GM12878 (cell line): ENCODE measurements around the gene SUPT4H1. TPM values are rescaled to one million over a fixed set of nuclear protein-coding genes. Genes with fewer than 3 reads are reported as not detected.

Experiments used
- ATAC-seq: fragments of 200-7000 bp; cut with Tn5 transposase; 3 replicates; pipeline ENCODE4 v1.9.1; 2020; ENCODE audit warnings: mild to moderate bottlenecking, moderate library complexity
- BruUV-seq: library from RNA; stranded (reverse); fragments of 400-500 nt; replicated peaks from 2 replicates; lab custom pipeline; 2021; lab: Mats Ljungman, UMichigan
- CTCF ChIA-PET: fragments of 300-600 bp; sonication (Branson Sonifier 250); formaldehyde crosslinking; extraction: SDS; loops from one replicate; lab custom pipeline; 2021; ENCODE audit warnings: inconsistent platforms; lab: Yijun Ruan, JAX
- POLR2A ChIA-PET: fragments of 350-600 bp; formaldehyde crosslinking; extraction: SDS; loops from one replicate; lab custom pipeline; 2021; ENCODE audit warnings: inconsistent platforms; lab: Charles Lee
- RAD21 ChIA-PET: fragments of 300-600 bp; sonication (Branson Sonifier 250); formaldehyde crosslinking; loops from one replicate; lab custom pipeline; 2023; ENCODE audit warnings: antibody characterized with exemption; ENCODE audit not compliant: unreplicated experiment; lab: Charles Lee
- SMC1A ChIA-PET: fragments of 300-600 bp; sonication (Branson Sonifier 250); formaldehyde crosslinking; loops from one replicate; lab custom pipeline; 2023; ENCODE audit not compliant: unreplicated experiment, uncharacterized antibody; lab: Charles Lee
- DNase-seq: peaks from one replicate; pipeline ENCODE4 v3.0.0-alpha.2; 2011; ENCODE audit warnings: low read depth, low spot score
- FAIRE-seq: peaks from 3 replicates; lab custom pipeline; 2011; peaks lifted over from hg19 to GRCh38; lab: Jason Lieb, UNC
- H2AFZ ChIP-seq: 2 replicates; pipeline ENCODE4 v1.6.0; 2011; ENCODE audit warnings: low read depth, low read length, control low read depth; ENCODE audit not compliant: control insufficient read depth
- H3K27ac ChIP-seq: 2 replicates; pipeline ENCODE4 v1.5.1; 2011; ENCODE audit warnings: control low read depth; ENCODE audit not compliant: control insufficient read depth, insufficient read depth
- H3K27me3 ChIP-seq, 2 experiments: replicated peaks in 1 of 2; 2 replicates each; pipeline versions ENCODE4 v1.6.0 to v1.6.1; 2011; ENCODE audit warnings: low read length in 1 of 2; ENCODE audit not compliant: control insufficient read depth in 2 of 2, insufficient read depth in 2 of 2
- H3K36me3 ChIP-seq, 2 experiments: 2 replicates each; pipeline ENCODE4 v1.5.1; 2011; ENCODE audit warnings: low read length in 1 of 2; ENCODE audit not compliant: control insufficient read depth in 2 of 2, insufficient read depth in 2 of 2
- H3K4me1 ChIP-seq: 2 replicates; pipeline ENCODE4 v1.6.1; 2011; ENCODE audit warnings: mild to moderate bottlenecking, low read length, moderate library complexity, mixed read lengths; ENCODE audit not compliant: control insufficient read depth, insufficient read depth
- H3K4me2 ChIP-seq: 2 replicates; pipeline ENCODE4 v1.6.0; 2011; ENCODE audit warnings: control low read depth; ENCODE audit not compliant: control insufficient read depth, insufficient read depth
- H3K4me3 ChIP-seq: fragments of 200-600 bp; sonication (generic); 2 replicates; pipeline ENCODE4 v1.5.1; 2016
- H3K79me2 ChIP-seq: 2 replicates; pipeline ENCODE4 v1.6.0; 2011; ENCODE audit warnings: low read length; ENCODE audit not compliant: control insufficient read depth, insufficient read depth
- H3K9ac ChIP-seq: 2 replicates; pipeline ENCODE4 v1.8.0; 2011; ENCODE audit warnings: low read length, control low read depth, mixed read lengths; ENCODE audit not compliant: control insufficient read depth, insufficient read depth
- H3K9me3 ChIP-seq: replicated peaks from 3 replicates; pipeline ENCODE4 v1.5.1; 2011; ENCODE audit warnings: mild to moderate bottlenecking, low read length; ENCODE audit not compliant: control insufficient read depth, insufficient read depth
- H4K20me1 ChIP-seq: 2 replicates; pipeline ENCODE4 v1.6.0; 2011; ENCODE audit not compliant: control insufficient read depth, insufficient read depth
- BMI1 ChIP-seq: fragments of 450-650 bp; IDR thresholded peaks from 2 replicates; pipeline ENCODE4 v1.6.1; 2016; ENCODE audit warnings: mild to moderate bottlenecking, moderate library complexity, borderline replicate concordance
- FOXK2 ChIP-seq: fragments of 450-650 bp; IDR thresholded peaks from 2 replicates; pipeline ENCODE4 v1.6.1; 2017; ENCODE audit warnings: mild to moderate bottlenecking, moderate library complexity
- GATAD2B ChIP-seq: fragments of 450-650 bp; conservative IDR thresholded peaks from 2 replicates; pipeline ENCODE4 v1.6.1; 2017; ENCODE audit warnings: low read depth, mild to moderate bottlenecking, moderate library complexity
- LARP7 ChIP-seq: fragments of 450-650 bp; IDR thresholded peaks from 2 replicates; pipeline ENCODE4 v1.6.1; 2017; ENCODE audit warnings: mild to moderate bottlenecking
- PRDM15 ChIP-seq: fragments of 450-650 bp; formaldehyde crosslinking; IDR thresholded peaks from 2 replicates; pipeline ENCODE4 v1.4.0; 2020; ENCODE audit warnings: mild to moderate bottlenecking, moderate library complexity
- RELB ChIP-seq: fragments of 450-650 bp; IDR thresholded peaks from 2 replicates; pipeline ENCODE4 v1.6.1; 2017; ENCODE audit warnings: low read depth, mild to moderate bottlenecking, moderate library complexity
- ZBTB11 ChIP-seq: fragments of 450-650 bp; formaldehyde crosslinking; IDR thresholded peaks from 2 replicates; pipeline ENCODE4 v1.5.0; 2022; ENCODE audit warnings: mild to moderate bottlenecking, missing genetic modification characterization
- WGBS: methylation state at CpG from one replicate; pipeline ENCODE4 v1.1.6; 2016; ENCODE audit warnings: low lambda C conversion rate; ENCODE audit not compliant: insufficient replicate concordance, insufficient coverage; ENCODE audit errors: missing lambda C conversion rate; 5-methylcytosine and 5-hydroxymethylcytosine counted together
- in situ Hi-C: fragments of 300-500 bp; cut with MboI; formaldehyde crosslinking; loops from 9 replicates; pipeline ENCODE4 v1.14.3; 2018; ENCODE audit warnings: mixed read lengths
- intact Hi-C: fragments of 100-400 bp; cut with micrococcal nuclease; formaldehyde crosslinking; loops from one replicate; pipeline ENCODE4 v1.14.2; 2022; ENCODE audit not compliant: unreplicated experiment
- polyA plus RNA-seq, 11 experiments: library from polyadenylated mRNA; depleted of rRNA in 4 of 11; unstranded in 6 of 11; stranded (reverse) in 5 of 11; fragments of >200 nt; fragmentation: Nextera tagmentation in 4 of 11; fragmentation: Illumina TruSeq in 1 of 11; extraction: Ambion mirVana in 4 of 11; extraction: Trizol in 1 of 11; gene quantifications; 1 replicate in 1 of 11; 2 replicates in 10 of 11; pipeline versions ENCODE4 v1.2.1 to v1.2.3, GENCODE V29; 2011 to 2016; ENCODE audit warnings: inconsistent platforms in 2 of 11, missing spikeins in 2 of 11, low read depth in 1 of 11
- total RNA-seq, 4 experiments: library from RNA; depleted of rRNA in 3 of 4; stranded (reverse); fragments of >200 nt in 3 of 4; fragmentation: Illumina TruSeq in 1 of 4; extraction: Trizol in 1 of 4; gene quantifications; 2 replicates each; pipeline versions ENCODE4 v1.2.1 to v1.2.3, GENCODE V29; 2013 to 2021

The SUPT4H1 gene
- total and polyA plus RNA-seq, 10 of the 15 experiments (the other 5 are each of a cell fraction or from before 2014, with no cell fraction given), result 83.8 to 293 (median 128) TPM

GRCh38 chr17:58328195-58329034 is 23.6 kb downstream of the SUPT4H1 start, which contains the start of gene TSPOAP1:
TSS of gene TSPOAP1 (minus strand) at chr17:58328795. CDS start at chr17:58327920, 875 bp downstream.
- ATAC-seq (peak; percentile 22), FAIRE-seq (peak; percentile 54), DNase-seq (peak; percentile 95)
- ChIA-PET CTCF (interaction anchor here (0.8 to 4.0 kb wide), 9 partner anchors 9 to 88 kb away, joined by 3 to 51 read pairs (median 6); partner anchors contain the start of genes RNF43 and SUPT4H1), RAD21 (interaction anchor here (1.1 to 3.6 kb wide), 7 partner anchors 10 to 89 kb away, joined by 3 to 40 read pairs (median 7); partner anchors contain the start of genes RNF43 and SUPT4H1), SMC1A (interaction anchor here (0.6 to 3.8 kb wide), 11 partner anchors 9 to 176 kb away, joined by 3 to 40 read pairs (median 4); partner anchors contain the start of genes RNF43 and SUPT4H1), POLR2A (interaction anchor here (0.8 to 8.4 kb wide), 6 partner anchors 11 to 96 kb away, joined by 3 to 77 read pairs (median 4); partner anchors contain the start of gene SUPT4H1)
- no peaks in the 10 kb centered on the region; the same call in 2 of the 3 replicates for H3K9me3 ChIP-seq
- peak within 1 kb of the TSS; percentile 60 for H3K27ac ChIP-seq
- 2% methylated on average over 19 of the region's 23 CpGs for WGBS
- peak within 1 kb of the TSS; percentile 73 for H3K4me2 ChIP-seq
- H4K20me1 ChIP-seq, result no peaks in the 10 kb centered on the region; the same call in 1 of the 2 replicates
- H3K27me3 ChIP-seq, result no peaks in the 10 kb centered on the region; a peak in 1 of 4 replicates
- no TSS peak for BruUV-seq
- H3K36me3 ChIP-seq, result peaks cover 6 to 14% of the 10 kb centered on the region in 2 experiments
- H3K79me2 ChIP-seq, result peaks cover 49% of the 10 kb centered on the region
- in situ Hi-C loops (no loop called here), intact Hi-C loops (loop anchor here (1.0 kb wide), 2 partner anchors 16 to 24 kb away; partner anchors contain the start of gene SUPT4H1)
- peak within 1 kb of the TSS; percentile 48 for H3K9ac ChIP-seq
- H2AFZ ChIP-seq, result no peak within 1 kb of the TSS
- peak within 1 kb of the TSS; percentile 56; the same call in 1 of the 2 replicates for H3K4me3 ChIP-seq
- H3K4me1 ChIP-seq, result peaks cover 18% of the 10 kb centered on the region
- TF ChIP-seq LARP7, result peak; percentile 37; the same call in 1 of the 2 replicates
- peak; percentile 97 for TF ChIP-seq BMI1
- TF ChIP-seq GATAD2B, result 0 out of 2 replicates have a peak, but pooled peaks have one; percentile 33
- peak; percentile 3; the same call in 1 of the 2 replicates for TF ChIP-seq ZBTB11 (CRISPR knock-in tag)
- peak; percentile 40; the same call in 1 of the 2 replicates for TF ChIP-seq RELB
- TF ChIP-seq PRDM15 (CRISPR knock-in tag), result no peak; the same call in none of the 2 replicates
- 0 out of 2 replicates have a peak, but pooled peaks have one; percentile 24 for TF ChIP-seq FOXK2
